SK-N-SH (cell line): Measurements from ENCODE around the gene NELFE. TPM values are rescaled to one million over a fixed set of nuclear protein-coding genes. Genes with fewer than 3 reads are reported as not detected.

Experiments used
- CTCF ChIA-PET: fragments of 300-600, 350-600 bp; formaldehyde crosslinking; extraction: SDS; loops from one replicate; lab custom pipeline; 2021; lab: Yijun Ruan, JAX
- POLR2A ChIA-PET: fragments of 350-600 bp; sonication (Branson Sonifier 250); formaldehyde crosslinking; extraction: SDS; loops from one replicate; lab custom pipeline; 2020; ENCODE audit warnings: antibody characterized with exemption, inconsistent platforms; lab: Yijun Ruan, JAX
- DNase-seq: peaks from one replicate; pipeline ENCODE4 v3.0.0; 2012
- H2AFZ ChIP-seq: fragments of 200-600 bp; sonication (generic); 2 replicates; pipeline ENCODE4 v1.8.1; 2016; ENCODE audit warnings: antibody characterized with exemption, mild to moderate bottlenecking, low read depth
- H3F3A ChIP-seq: fragments of 200-600 bp; sonication (generic); replicated peaks from 2 replicates; pipeline ENCODE3; 2016; ENCODE audit warnings: antibody characterized with exemption, mild to moderate bottlenecking; ENCODE audit not compliant: insufficient read depth
- H3K27ac ChIP-seq, 2 experiments: fragments of 200-500 bp in 1 of 2; fragments of 200-600 bp in 1 of 2; sonication (Bioruptor generic) in 1 of 2; sonication (generic), shearing (Covaris generic) in 1 of 2; 2 replicates each; pipeline versions ENCODE4 v1.5.1 to v1.6.1; 2014 to 2016; ENCODE audit warnings: low read depth in 2 of 2, inconsistent platforms in 1 of 2, low read length in 1 of 2, mild to moderate bottlenecking in 1 of 2, mixed read lengths in 1 of 2
- H3K27me3 ChIP-seq: fragments of 200-600 bp; sonication (generic), shearing (Covaris generic); 2 replicates; pipeline ENCODE4 v1.6.1; 2016; ENCODE audit warnings: mixed run types; ENCODE audit not compliant: insufficient read depth
- H3K36me3 ChIP-seq, 2 experiments: fragments of 200-500 bp in 1 of 2; fragments of 200-600 bp in 1 of 2; sonication (Bioruptor generic) in 1 of 2; sonication (generic) in 1 of 2; replicated peaks in 1 of 2; 2 replicates each; pipeline versions ENCODE3 to v1.5.1; 2014 to 2016; ENCODE audit warnings: low read length in 1 of 2, mild to moderate bottlenecking in 1 of 2; ENCODE audit not compliant: insufficient read depth in 2 of 2, control insufficient read depth in 1 of 2
- H3K4me1 ChIP-seq, 2 experiments: fragments of 200-500 bp in 1 of 2; fragments of 200-600 bp in 1 of 2; sonication (Bioruptor generic) in 1 of 2; sonication (generic), shearing (Covaris generic) in 1 of 2; 2 replicates each; pipeline versions ENCODE4 v1.5.1 to v1.6.1; 2014 to 2016; ENCODE audit warnings: low read depth in 1 of 2, low read length in 1 of 2, mixed run types in 1 of 2; ENCODE audit not compliant: insufficient read depth in 2 of 2, control insufficient read depth in 1 of 2
- H3K4me2 ChIP-seq: fragments of 200-600 bp; sonication (generic), shearing (Covaris generic); 2 replicates; pipeline ENCODE4 v1.6.1; 2017; ENCODE audit warnings: mixed run types
- H3K4me3 ChIP-seq, 2 experiments: fragments of 200-500 bp in 1 of 2; fragments of 200-600 bp in 1 of 2; sonication (Bioruptor generic) in 1 of 2; sonication (generic), shearing (Covaris generic) in 1 of 2; 2 replicates each; pipeline versions ENCODE4 v1.5.1 to v1.8.1; 2014 to 2016; ENCODE audit warnings: low read depth in 2 of 2, inconsistent platforms in 1 of 2, low read length in 1 of 2, mild to moderate bottlenecking in 1 of 2, mixed read lengths in 1 of 2, moderate library complexity in 1 of 2
- H3K79me2 ChIP-seq: fragments of 200-600 bp; sonication (generic); 2 replicates; pipeline ENCODE4 v1.8.1; 2017; ENCODE audit warnings: mild to moderate bottlenecking; ENCODE audit not compliant: insufficient read depth
- H3K9ac ChIP-seq: fragments of 200-600 bp; sonication (generic); 2 replicates; pipeline ENCODE4 v1.6.1; 2017; ENCODE audit warnings: mixed run types
- H3K9me2 ChIP-seq: fragments of 200-600 bp; sonication (generic); 2 replicates; pipeline ENCODE4 v1.6.1; 2017; ENCODE audit warnings: mixed run types
- H3K9me3 ChIP-seq: fragments of 200-600 bp; sonication (generic); 2 replicates; pipeline ENCODE4 v1.6.1; 2017; ENCODE audit warnings: mixed run types, mild to moderate bottlenecking, moderate library complexity
- H4K20me1 ChIP-seq: fragments of 200-600 bp; sonication (generic); 2 replicates; pipeline ENCODE4 v1.6.1; 2017; ENCODE audit warnings: mild to moderate bottlenecking, mixed run types; ENCODE audit not compliant: insufficient read depth
- ELF1 ChIP-seq: IDR thresholded peaks from 2 replicates; pipeline ENCODE4 v1.4.0; 2012
- EZH2phosphoT487 ChIP-seq: fragments of 200-600 bp; sonication (generic); IDR thresholded peaks from 2 replicates; pipeline ENCODE4 v1.6.1; 2017; ENCODE audit warnings: low read depth, mixed run types, mild to moderate bottlenecking, antibody characterized with exemption, moderate library complexity, borderline replicate concordance
- FOXJ3 ChIP-seq: sonication (generic); formaldehyde crosslinking; IDR thresholded peaks from 2 replicates; pipeline ENCODE4 v1.5.1; 2020; ENCODE audit warnings: mild to moderate bottlenecking, missing genetic modification reagents
- GABPA ChIP-seq: IDR thresholded peaks from 2 replicates; pipeline ENCODE4 v1.4.0; 2012; ENCODE audit warnings: low read depth, mild to moderate bottlenecking
- JUND ChIP-seq: IDR thresholded peaks from 2 replicates; pipeline ENCODE4 v1.4.0; 2012
- MAX ChIP-seq: IDR thresholded peaks from 2 replicates; pipeline ENCODE4 v1.4.0; 2012; ENCODE audit warnings: low read depth
- MXI1 ChIP-seq: IDR thresholded peaks from 2 replicates; pipeline ENCODE4 v1.6.1; 2012; ENCODE audit warnings: mild to moderate bottlenecking, low read depth, low read length, improper control_type of control experiment
- NFIC ChIP-seq: IDR thresholded peaks from 2 replicates; pipeline ENCODE4 v1.4.0; 2012; ENCODE audit warnings: borderline replicate concordance
- PBX3 ChIP-seq: IDR thresholded peaks from 2 replicates; pipeline ENCODE4; 2012
- RCOR1 ChIP-seq: fragments of 150-350 bp; IDR thresholded peaks from 2 replicates; pipeline ENCODE4 v1.6.1; 2017; ENCODE audit warnings: antibody characterized with exemption, low read length
- RXRA ChIP-seq: IDR thresholded peaks from 2 replicates; pipeline ENCODE4 v1.4.0; 2012; ENCODE audit warnings: low read depth, mild to moderate bottlenecking, borderline replicate concordance
- SIN3A ChIP-seq: IDR thresholded peaks from 2 replicates; pipeline ENCODE4 v1.6.1; 2012; ENCODE audit warnings: low read depth, mild to moderate bottlenecking, low read length, moderate library complexity, borderline replicate concordance
- SMC3 ChIP-seq: IDR thresholded peaks from 2 replicates; pipeline ENCODE4 v1.6.1; 2012; ENCODE audit warnings: low read depth, low read length, improper control_type of control experiment
- TAF1 ChIP-seq: IDR thresholded peaks from 2 replicates; pipeline ENCODE4 v1.6.1; 2012; ENCODE audit warnings: low read depth, mild to moderate bottlenecking, low read length, moderate library complexity, borderline replicate concordance
- TCF12 ChIP-seq: IDR thresholded peaks from 2 replicates; pipeline ENCODE4 v1.4.0; 2012
- TEAD4 ChIP-seq: IDR thresholded peaks from 2 replicates; pipeline ENCODE4 v1.4.0; 2012; ENCODE audit warnings: mild to moderate bottlenecking, borderline replicate concordance; ENCODE audit not compliant: insufficient read depth
- USF2 ChIP-seq: fragments of 150-350 bp; IDR thresholded peaks from 2 replicates; pipeline ENCODE4 v1.6.1; 2017; ENCODE audit warnings: antibody characterized with exemption, low read length, low read depth, borderline replicate concordance
- WGBS: methylation state at CpG from one replicate; pipeline ENCODE4 v1.1.6; 2017; ENCODE audit warnings: low lambda C conversion rate; 5-methylcytosine and 5-hydroxymethylcytosine counted together
- polyA plus RNA-seq, 3 experiments: library from polyadenylated mRNA; depleted of rRNA; stranded (reverse); fragments of >200 nt; gene quantifications; 2 replicates each; pipeline ENCODE4 v1.2.3, GENCODE V29; 2012
- TF ChIP-seq, protein P1 (sequence below): IDR thresholded peaks from 2 replicates; pipeline ENCODE4 v1.4.0; 2012; ENCODE audit warnings: low read depth, borderline replicate concordance

Gene NELFE
- polyA plus RNA-seq, 1 of the 3 experiments (the other 2 are of a cell fraction): 116 TPM

GRCh38 chr6:31971993-31972708 lies 13.4 kb upstream of the NELFE start, which contains the start of gene DXO (continued):
- peak; percentile 92 for TF ChIP-seq MAX
- 0 out of 2 replicates have a peak, but pooled peaks have one; percentile 23 for TF ChIP-seq TAF1
- TF ChIP-seq TEAD4: 0 out of 2 replicates have a peak, but pooled peaks have one; percentile 8
- TF ChIP-seq JUND: 0 out of 2 replicates have a peak, but pooled peaks have one; percentile 27

- peak overlapping the region; percentile 82; the same call in 1 of the 2 replicates for H2AFZ ChIP-seq
- peak overlapping the region; percentile 95 to 97 for H3K27ac ChIP-seq
- no peaks in the 10 kb centered on the region for H3K9me3 ChIP-seq
- no peaks in the 10 kb centered on the region for H4K20me1 ChIP-seq
- peak overlapping the region; percentile 95 for H3K9ac ChIP-seq
- DNase-seq: no peak
- peaks cover 47% of the 10 kb centered on the region for H3K79me2 ChIP-seq
- peak overlapping the region; percentile 91 to 94 for H3K4me3 ChIP-seq
- POLR2A ChIA-PET: interaction anchor here (0.9 to 2.4 kb wide), 7 partner anchors 9 to 1000 kb away, joined by 3 to 14 read pairs (median 4); partner anchors contain the start of genes NELFE, SKIC2 and ZBTB12
- no peaks in the 10 kb centered on the region for H3K9me2 ChIP-seq
- H3K4me2 ChIP-seq: peak overlapping the region; percentile 99
- H3K27me3 ChIP-seq: no peaks in the 10 kb centered on the region
- no peak for TF ChIP-seq SMC3
- no peak for TF ChIP-seq GABPA
- no peak for TF ChIP-seq RXRA
- TF ChIP-seq MXI1: no peak
- TF ChIP-seq FOXJ3 (CRISPR knock-in tag): no peak
- no peak for TF ChIP-seq TEAD4
- no peak for TF ChIP-seq MAX
- no peak for TF ChIP-seq NFIC
- no peak for TF ChIP-seq USF2
- TF ChIP-seq PBX3: no peak
- TF ChIP-seq ELF1: no peak
- TF ChIP-seq EZH2phosphoT487: no peak
- TF ChIP-seq, protein P1, sequence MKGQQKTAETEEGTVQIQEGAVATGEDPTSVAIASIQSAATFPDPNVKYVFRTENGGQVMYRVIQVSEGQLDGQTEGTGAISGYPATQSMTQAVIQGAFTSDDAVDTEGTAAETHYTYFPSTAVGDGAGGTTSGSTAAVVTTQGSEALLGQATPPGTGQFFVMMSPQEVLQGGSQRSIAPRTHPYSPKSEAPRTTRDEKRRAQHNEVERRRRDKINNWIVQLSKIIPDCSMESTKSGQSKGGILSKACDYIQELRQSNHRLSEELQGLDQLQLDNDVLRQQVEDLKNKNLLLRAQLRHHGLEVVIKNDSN: no peak
- no peak for TF ChIP-seq SIN3A
- TF ChIP-seq RCOR1: no peak
- no peak for TF ChIP-seq TCF12
- peaks cover 11 to 39% of the 10 kb centered on the region in 2 experiments for H3K36me3 ChIP-seq
- H3K4me1 ChIP-seq: peaks cover 5 to 26% of the 10 kb centered on the region in 2 experiments; a peak in 3 of 4 replicates
- WGBS: 5% methylated on average over 23 of the region's 29 CpGs
- CTCF ChIA-PET: interaction anchor here (0.7 to 5.2 kb wide), 5 partner anchors 12 to 425 kb away, joined by 3 to 29 read pairs (median 9); partner anchors contain the start of genes ATP6V1G2, NELFE and SKIC2
- peaks cover 10% of the 10 kb centered on the region for H3F3A ChIP-seq
Measured at GRCh38 chr6:31971279-31971992, 12.7 kb upstream of the NELFE start.
